Neural progenitor cell (in vitro differentiated cells): ENCODE data around the gene CFAP57. TPM values are rescaled to one million over a fixed set of nuclear protein-coding genes. Genes with fewer than 3 reads are reported as not detected.

Experiments
- DNase-seq: peaks from one replicate; pipeline ENCODE4 v3.0.0-alpha.2; 2016; ENCODE audit warnings: low spot score
- H2AFZ ChIP-seq: fragments of 200-600 bp; sonication (generic); replicated peaks from 2 replicates; pipeline ENCODE4 v1.6.1; 2016; ENCODE audit warnings: antibody characterized with exemption
- H3F3A ChIP-seq: fragments of 200-600 bp; sonication (generic); 2 replicates; pipeline ENCODE4 v1.6.1; 2016; ENCODE audit warnings: antibody characterized with exemption, low read depth
- H3K27ac ChIP-seq: fragments of 200-600 bp; sonication (generic); 2 replicates; pipeline ENCODE4 v1.5.1; 2016; ENCODE audit warnings: mild to moderate bottlenecking
- H3K27me3 ChIP-seq: fragments of 200-600 bp; sonication (generic); 2 replicates; pipeline ENCODE4 v1.6.1; 2016; ENCODE audit warnings: mild to moderate bottlenecking, moderate library complexity
- H3K36me3 ChIP-seq: fragments of 200-600 bp; sonication (generic); 2 replicates; pipeline ENCODE4 v1.5.1; 2016
- H3K4me1 ChIP-seq: fragments of 200-600 bp; sonication (generic); 2 replicates; pipeline ENCODE4 v1.6.1; 2016; ENCODE audit warnings: mixed run types
- H3K4me2 ChIP-seq: fragments of 200-600 bp; sonication (generic); 2 replicates; pipeline ENCODE4 v1.6.1; 2016
- H3K4me3 ChIP-seq: fragments of 200-600 bp; sonication (generic); 2 replicates; pipeline ENCODE4 v1.5.1; 2016
- H3K79me2 ChIP-seq: fragments of 200-600 bp; sonication (generic); 2 replicates; pipeline ENCODE4 v1.6.1; 2016; ENCODE audit warnings: low read depth
- H3K9ac ChIP-seq: fragments of 200-600 bp; sonication (generic); 2 replicates; pipeline ENCODE4 v1.6.1; 2016
- H3K9me3 ChIP-seq: fragments of 200-600 bp; sonication (generic); 2 replicates; pipeline ENCODE4 v1.5.1; 2016; ENCODE audit warnings: low read depth
- H4K20me1 ChIP-seq: fragments of 200-600 bp; sonication (generic); 2 replicates; pipeline ENCODE4 v1.6.1; 2016; ENCODE audit warnings: low read depth
- H3K27ac Mint-ChIP-seq: 3 replicates; pipeline ENCODE4 v1.8.0; 2021; ENCODE audit warnings: mixed read lengths
- H3K27me3 Mint-ChIP-seq: 2 replicates; pipeline ENCODE4 v1.8.0; 2022; ENCODE audit warnings: low read depth, mild to moderate bottlenecking, inconsistent platforms, moderate library complexity, mixed read lengths; ENCODE audit not compliant: insufficient read depth
- H3K36me3 Mint-ChIP-seq: 3 replicates; pipeline ENCODE4 v1.8.0; 2021; ENCODE audit warnings: mixed read lengths
- H3K4me1 Mint-ChIP-seq: 3 replicates; pipeline ENCODE4 v1.8.0; 2021; ENCODE audit warnings: mixed read lengths
- H3K4me3 Mint-ChIP-seq: 3 replicates; pipeline ENCODE4 v1.8.0; 2021; ENCODE audit warnings: mild to moderate bottlenecking, moderate library complexity, mixed read lengths
- H3K9me3 Mint-ChIP-seq: 3 replicates; pipeline ENCODE4 v1.8.0; 2020; ENCODE audit warnings: mixed read lengths
- CTCF ChIP-seq: fragments of 200-600 bp; sonication (generic); IDR thresholded peaks from 2 replicates; pipeline ENCODE4 v1.5.1; 2017; ENCODE audit warnings: antibody characterized with exemption, mild to moderate bottlenecking
- EZH2 ChIP-seq: fragments of 200-600 bp; sonication (generic); IDR thresholded peaks from 2 replicates; pipeline ENCODE4 v1.6.1; 2017; ENCODE audit warnings: antibody characterized with exemption, mild to moderate bottlenecking, moderate library complexity
- EZH2phosphoT487 ChIP-seq: fragments of 200-600 bp; sonication (generic); IDR thresholded peaks from 2 replicates; pipeline ENCODE4 v1.6.1; 2017; ENCODE audit warnings: antibody characterized with exemption
- total RNA-seq: library from RNA; depleted of rRNA; stranded (reverse); fragments of >200 nt; gene quantifications from 2 replicates; pipeline ENCODE4 v1.2.3, GENCODE V29; 2015; ENCODE audit warnings: low replicate concordance

The CFAP57 gene
- total RNA-seq, 1 donor from 2014 or later, result 0.97 TPM

GRCh38 chr1:43235040-43235439 lies 62.9 kb downstream of the CFAP57 start:
- H4K20me1 ChIP-seq, result no peaks in the 10 kb centered on the region
- no peaks in the 10 kb centered on the region for H3K9me3 Mint-ChIP-seq
- H3K4me1 Mint-ChIP-seq, result peaks cover 5% of the 10 kb centered on the region
- no peaks in the 10 kb centered on the region for H3K79me2 ChIP-seq
- DNase-seq, result no peak
- H3K36me3 Mint-ChIP-seq, result no peaks in the 10 kb centered on the region
- no peak overlapping the region for H3K27ac Mint-ChIP-seq
- H3K9ac ChIP-seq, result no peak overlapping the region
- no peaks in the 10 kb centered on the region for H3K27me3 ChIP-seq
- H3K4me3 Mint-ChIP-seq, result no peak overlapping the region
- peaks cover 8% of the 10 kb centered on the region for H3K4me1 ChIP-seq
- H3K9me3 ChIP-seq, result no peaks in the 10 kb centered on the region
- peaks cover 10% of the 10 kb centered on the region for H3K27me3 Mint-ChIP-seq
- TF ChIP-seq EZH2phosphoT487, result no peak
- no peak for TF ChIP-seq EZH2
- no peak for TF ChIP-seq CTCF
- peaks cover 10% of the 10 kb centered on the region for H3F3A ChIP-seq
- H3K27ac ChIP-seq, result no peak overlapping the region
- H3K4me3 ChIP-seq, result no peak overlapping the region
- H3K4me2 ChIP-seq, result no peak overlapping the region
- H3K36me3 ChIP-seq, result no peaks in the 10 kb centered on the region
- no peak overlapping the region for H2AFZ ChIP-seq

- DNase-seq, result no peak
Measured at GRCh38 chr1:43235451-43236121, 63.5 kb downstream of the CFAP57 start.

GRCh38 chr1:43237121-43237520 lies 65.0 kb downstream of the CFAP57 start:
- Histone ChIP-seq H3K79me2 (no peaks in the 10 kb centered on the region), H4K20me1 (no peaks in the 10 kb centered on the region), H3K4me3 (no peak overlapping the region), H3F3A (no peaks in the 10 kb centered on the region), H3K27ac (no peak overlapping the region), H3K4me2 (no peak overlapping the region), H2AFZ (no peak overlapping the region), H3K4me1 (no peaks in the 10 kb centered on the region), H3K9me3 (no peaks in the 10 kb centered on the region), H3K27me3 (no peaks in the 10 kb centered on the region), H3K36me3 (no peaks in the 10 kb centered on the region), H3K9ac (no peak overlapping the region)
- Mint-ChIP-seq H3K4me3 (no peak overlapping the region), H3K27me3 (peaks cover 6% of the 10 kb centered on the region), H3K4me1 (no peaks in the 10 kb centered on the region), H3K27ac (no peak overlapping the region), H3K9me3 (peaks cover 3% of the 10 kb centered on the region), H3K36me3 (no peaks in the 10 kb centered on the region)
- TF ChIP-seq CTCF (no peak), EZH2phosphoT487 (no peak), EZH2 (no peak)
- DNase-seq, result no peak

More at GRCh38 chr1:43235451-43236121, 63.5 kb downstream of the CFAP57 start:
- Histone ChIP-seq H3K27me3 (no peaks in the 10 kb centered on the region), H3K4me1 (peaks cover 3% of the 10 kb centered on the region), H4K20me1 (no peaks in the 10 kb centered on the region), H2AFZ (no peak overlapping the region), H3K36me3 (no peaks in the 10 kb centered on the region), H3F3A (peaks cover 5% of the 10 kb centered on the region), H3K4me3 (no peak overlapping the region), H3K9ac (no peak overlapping the region), H3K79me2 (no peaks in the 10 kb centered on the region), H3K27ac (no peak overlapping the region), H3K9me3 (no peaks in the 10 kb centered on the region), H3K4me2 (no peak overlapping the region)
- Mint-ChIP-seq H3K36me3 (no peaks in the 10 kb centered on the region), H3K27ac (no peak overlapping the region), H3K4me1 (peaks cover 4% of the 10 kb centered on the region), H3K9me3 (peaks cover 3% of the 10 kb centered on the region), H3K4me3 (no peak overlapping the region), H3K27me3 (peaks cover 9% of the 10 kb centered on the region)
- TF ChIP-seq CTCF (no peak), EZH2phosphoT487 (no peak), EZH2 (no peak)
